AG08395 (cell line): ENCODE data around the gene JPH2.

Source experiments
- DNase-seq: peaks from one replicate; pipeline ENCODE4 v3.0.0; 2012; ENCODE audit warnings: mixed read lengths, low spot score

Gene JPH2

GRCh38 chr20:44099832-44100231, 87.2 kb downstream of the JPH2 start:
- DNase-seq = no peak

GRCh38 chr20:44098657-44099056, 88.3 kb downstream of the JPH2 start:
- no peak for DNase-seq

GRCh38 chr20:44098256-44098630, 88.7 kb downstream of the JPH2 start:
- DNase-seq = no peak

GRCh38 chr20:44097521-44098255, 89.3 kb downstream of the JPH2 start:
- DNase-seq = no peak

GRCh38 chr20:44095831-44096230, 91.2 kb downstream of the JPH2 start:
- no peak for DNase-seq

GRCh38 chr20:44093249-44093582, 93.8 kb downstream of the JPH2 start:
- no peak for DNase-seq

- DNase-seq = peak; percentile 31
These were observed 94.3 kb downstream of the JPH2 start for GRCh38 chr20:44092551-44093248.

GRCh38 chr20:44091026-44091425, 96.0 kb downstream of the JPH2 start:
- no peak for DNase-seq

GRCh38 chr20:44089987-44090674, 96.9 kb downstream of the JPH2 start:
- peak; percentile 62 for DNase-seq

- DNase-seq = no peak
These were observed 99.2 kb downstream of the JPH2 start for GRCh38 chr20:44087857-44088120.

GRCh38 chr20:44087051-44087856, 99.7 kb downstream of the JPH2 start:
- DNase-seq = no peak

GRCh38 chr20:44085616-44086434, 101.2 kb downstream of the JPH2 start:
- no peak for DNase-seq

GRCh38 chr20:44084891-44085290, 102.1 kb downstream of the JPH2 start:
- no peak for DNase-seq

- DNase-seq = no peak
These were observed 102.5 kb downstream of the JPH2 start for GRCh38 chr20:44084439-44084838.

- peak; percentile 58 for DNase-seq
These were observed 103.6 kb downstream of the JPH2 start for GRCh38 chr20:44083220-44083933.

- DNase-seq = no peak
These were observed 105.1 kb downstream of the JPH2 start for GRCh38 chr20:44081888-44082287.

- DNase-seq = no peak
These were observed 105.5 kb downstream of the JPH2 start for GRCh38 chr20:44081476-44081875.

- DNase-seq = peak; percentile 89
These were observed 106.2 kb downstream of the JPH2 start for GRCh38 chr20:44080646-44081267.

GRCh38 chr20:44080064-44080463, 106.9 kb downstream of the JPH2 start:
- DNase-seq = no peak

- DNase-seq = no peak
These were observed 107.7 kb downstream of the JPH2 start for GRCh38 chr20:44079291-44079690.

GRCh38 chr20:44075950-44076232, 111.1 kb downstream of the JPH2 start:
- DNase-seq = no peak
